Activated CD4-positive, CD25-positive, alpha-beta regulatory T cell treated with anti-CD3 and anti-CD28 coated beads, Interleukin-2, amount 50 U/mL, for 24 hours (primary cell): ENCODE measurements around the gene CNPY3.

Source experiments
- ATAC-seq, 2 donors: fragments of 150-1000 bp; cut with Tn5 transposase; one replicate each; pipeline ENCODE4 v1.10.0; 2021; ENCODE audit warnings: mild to moderate bottlenecking in 1 of 2, moderate library complexity in 1 of 2

Gene CNPY3

DNA sequence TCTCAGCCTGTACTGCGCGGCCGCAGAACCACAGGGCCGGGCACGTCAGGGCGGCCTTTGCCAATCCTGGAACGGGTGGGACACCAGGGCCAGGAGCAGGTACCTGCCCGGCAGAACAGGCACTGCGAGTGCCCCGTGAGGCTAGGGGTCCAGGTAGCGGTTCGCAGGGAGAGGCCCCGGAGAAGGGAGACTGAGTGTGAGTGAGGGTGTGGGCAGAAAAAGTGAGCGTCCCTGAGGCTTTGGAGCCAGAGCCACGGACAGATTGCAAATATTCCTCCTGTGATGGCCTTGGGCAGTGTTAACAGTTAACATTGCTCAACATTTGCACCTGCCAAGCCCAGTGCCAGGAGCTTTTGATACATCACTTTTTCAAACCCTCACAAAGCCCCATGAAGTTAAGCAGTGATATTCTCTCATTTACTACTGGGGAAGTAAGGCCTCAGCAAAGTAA, 31.8 kb downstream of the CNPY3 start:
- ATAC-seq: no peak

DNA sequence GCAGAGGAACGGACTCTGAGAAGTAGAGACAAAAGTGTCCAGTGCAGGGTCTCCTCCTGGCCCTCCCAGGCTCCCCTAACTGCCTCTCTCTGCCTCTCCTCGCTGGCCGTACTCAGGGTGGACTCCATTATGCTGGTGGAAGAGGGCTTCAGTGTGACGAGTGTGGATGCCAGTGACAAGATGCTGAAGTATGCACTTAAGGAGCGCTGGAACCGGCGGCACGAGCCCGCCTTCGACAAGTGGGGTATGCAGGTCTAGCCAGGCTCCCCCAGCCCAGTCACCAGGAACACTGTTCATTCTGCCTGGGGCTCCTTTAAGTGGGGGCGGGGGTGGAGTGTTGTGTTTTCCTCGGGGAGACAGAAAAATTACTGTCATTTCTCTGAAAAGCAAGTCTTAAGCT, 32.8 kb downstream of the CNPY3 start:
- no peak for ATAC-seq

DNA sequence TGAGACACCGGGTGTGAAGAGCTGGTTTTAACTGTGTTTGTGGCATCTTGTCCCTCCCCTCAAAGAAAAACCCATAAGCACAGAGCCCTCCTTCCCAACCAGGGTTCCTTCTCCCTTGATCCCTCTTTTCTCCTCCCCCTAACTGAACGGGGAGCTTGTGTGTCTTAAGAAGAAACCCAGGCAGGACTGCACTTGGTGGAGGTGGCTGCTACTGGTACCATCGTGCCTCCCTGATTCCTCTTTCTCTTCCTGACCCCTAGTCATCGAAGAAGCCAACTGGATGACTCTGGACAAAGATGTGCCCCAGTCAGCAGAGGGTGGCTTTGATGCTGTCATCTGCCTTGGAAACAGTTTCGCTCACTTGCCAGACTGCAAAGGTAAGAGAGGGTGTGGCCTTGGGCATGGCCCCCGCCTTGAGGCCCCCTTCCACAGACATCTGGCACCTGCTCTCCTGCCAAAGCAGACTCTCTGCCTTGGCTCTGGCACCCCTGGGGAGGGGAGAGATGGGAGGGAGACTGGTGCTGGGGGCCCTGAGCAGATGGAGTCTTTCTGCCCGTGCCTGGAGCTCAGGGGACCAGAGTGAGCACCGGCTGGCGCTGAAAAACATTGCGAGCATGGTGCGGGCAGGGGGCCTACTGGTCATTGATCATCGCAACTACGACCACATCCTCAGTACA, 33.4 kb downstream of the CNPY3 start:
- ATAC-seq: no peak

DNA sequence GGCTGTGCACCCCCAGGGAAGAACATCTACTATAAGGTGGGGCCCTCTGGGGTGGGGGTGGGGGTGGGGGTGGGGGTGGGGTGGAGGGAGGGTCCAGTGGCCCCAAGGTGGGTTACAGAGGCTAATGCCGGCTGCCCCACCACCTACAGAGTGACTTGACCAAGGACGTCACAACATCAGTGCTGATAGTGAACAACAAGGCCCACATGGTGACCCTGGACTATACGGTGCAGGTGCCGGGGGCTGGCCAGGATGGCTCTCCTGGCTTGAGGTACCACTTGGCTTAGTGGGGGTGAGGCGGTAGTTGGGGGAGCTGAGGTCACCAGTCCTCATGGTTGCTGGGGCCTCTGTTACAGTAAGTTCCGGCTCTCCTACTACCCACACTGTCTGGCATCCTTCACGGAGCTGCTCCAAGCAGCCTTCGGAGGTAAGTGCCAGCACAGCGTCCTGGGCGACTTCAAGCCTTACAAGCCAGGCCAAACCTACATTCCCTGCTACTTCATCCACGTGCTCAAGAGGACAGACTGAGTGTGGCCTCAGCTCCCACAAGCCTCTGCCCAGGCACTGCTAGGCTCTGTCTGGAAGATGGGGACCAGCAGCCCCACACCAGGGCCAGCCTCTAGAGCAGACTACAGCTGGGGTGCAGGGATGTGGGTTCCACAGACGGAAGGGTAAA, 34.0 kb downstream of the CNPY3 start:
- ATAC-seq: no peak

DNA sequence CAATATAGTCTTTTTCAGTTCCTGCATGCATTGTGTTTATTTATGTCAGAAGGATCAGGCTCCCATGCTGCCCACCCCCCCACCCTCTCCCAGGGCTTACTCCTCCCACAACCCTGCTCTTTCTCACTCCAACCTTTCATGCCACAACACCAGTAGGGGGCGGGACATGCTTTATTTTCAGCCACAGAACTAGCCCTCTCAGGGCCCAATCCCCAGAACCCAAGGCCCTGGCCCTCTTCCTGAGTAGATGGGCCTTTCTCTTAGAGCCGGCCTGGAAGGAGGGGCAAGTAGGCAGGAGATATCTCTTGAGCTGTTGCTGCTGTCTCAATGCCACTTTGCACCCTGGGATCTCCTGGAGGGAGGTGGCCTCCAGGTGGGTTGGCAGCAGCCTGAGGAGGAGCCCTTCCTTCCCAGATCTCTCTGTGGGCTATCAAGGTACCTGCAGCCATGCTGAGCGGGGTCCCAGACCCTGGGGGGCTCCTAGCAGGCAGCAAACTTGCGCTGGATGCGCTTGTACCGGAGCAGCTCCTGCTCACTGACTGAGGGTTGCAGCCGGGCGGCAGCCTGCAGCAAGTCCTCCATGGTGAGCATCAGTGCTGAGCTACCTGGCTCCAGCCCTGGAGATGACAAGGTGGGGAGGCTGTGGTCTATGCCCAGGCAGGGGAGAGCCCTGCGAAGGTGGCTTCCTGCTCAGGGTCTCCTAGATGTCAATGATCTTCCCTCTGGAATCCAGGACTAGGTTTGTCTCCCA, 34.8 kb downstream of the CNPY3 start:
- peak; percentile 30 to 46 for ATAC-seq

DNA sequence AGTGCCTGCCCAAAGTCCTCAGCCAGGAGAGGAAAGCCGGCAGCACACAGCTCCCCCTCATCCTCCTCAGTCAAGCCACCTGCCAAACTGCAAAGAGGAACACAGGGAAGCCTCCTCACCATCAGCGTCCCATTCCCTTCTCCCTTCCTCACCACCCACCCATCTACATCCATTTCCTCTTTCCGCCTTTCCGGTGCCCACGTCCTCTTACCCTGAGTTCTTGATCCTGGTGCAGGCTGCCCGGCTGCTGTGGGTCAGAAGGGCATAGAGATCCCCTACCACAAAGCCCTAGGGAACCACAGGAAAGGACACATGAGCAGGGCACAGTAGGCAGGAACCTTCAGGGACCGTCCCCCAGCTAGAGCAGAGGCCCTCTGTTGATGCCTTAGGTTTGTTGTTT, 37.3 kb downstream of the CNPY3 start:
- ATAC-seq: no peak

DNA sequence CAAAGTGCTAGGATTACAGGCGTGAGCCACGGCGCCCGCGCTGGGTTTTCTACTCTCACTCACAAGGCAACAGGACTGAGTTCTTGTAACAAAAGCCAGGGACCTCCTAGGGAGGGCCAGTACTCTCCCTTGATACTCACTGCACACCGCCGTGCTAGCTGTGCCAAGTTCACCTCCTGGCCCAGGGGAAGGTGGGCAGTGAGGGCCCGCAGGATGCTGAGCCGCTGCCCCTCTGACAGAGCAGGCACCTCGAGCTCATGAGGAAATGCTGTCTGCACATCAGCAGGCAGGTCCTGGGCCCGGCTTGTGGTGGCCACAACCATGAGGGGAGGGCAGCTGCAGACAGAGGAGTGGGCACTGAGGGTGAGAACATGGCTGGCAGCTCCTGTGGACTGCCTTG, 37.9 kb downstream of the CNPY3 start:
- no peak for ATAC-seq

DNA sequence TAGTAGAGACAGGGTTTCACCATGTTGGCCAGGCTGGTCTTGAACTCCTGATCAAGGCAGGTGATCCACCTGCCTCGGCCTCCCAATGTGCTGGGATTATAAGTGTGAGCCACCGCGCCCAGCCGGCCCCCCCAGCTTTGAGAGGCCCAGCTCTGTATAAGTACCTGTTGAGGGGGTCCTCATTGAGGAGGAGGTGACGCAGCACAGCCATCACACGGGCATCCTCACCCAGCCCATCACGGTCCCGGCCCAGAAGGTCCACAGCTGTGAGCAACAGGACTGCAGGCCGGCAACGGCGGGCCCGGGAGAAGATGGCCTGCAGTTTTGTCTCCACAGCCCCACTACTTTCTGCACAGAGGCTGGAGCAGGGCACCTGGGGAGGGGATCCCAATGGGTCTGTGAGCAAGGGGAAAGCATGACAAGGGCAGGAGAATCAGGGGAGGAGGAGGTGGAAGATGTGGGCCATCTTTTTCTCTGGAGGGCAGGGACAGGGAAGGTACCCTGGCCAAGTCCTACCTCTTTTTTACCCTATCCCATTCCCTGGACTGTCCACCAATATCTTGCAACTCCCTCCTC, 38.9 kb downstream of the CNPY3 start:
- no peak for ATAC-seq

DNA sequence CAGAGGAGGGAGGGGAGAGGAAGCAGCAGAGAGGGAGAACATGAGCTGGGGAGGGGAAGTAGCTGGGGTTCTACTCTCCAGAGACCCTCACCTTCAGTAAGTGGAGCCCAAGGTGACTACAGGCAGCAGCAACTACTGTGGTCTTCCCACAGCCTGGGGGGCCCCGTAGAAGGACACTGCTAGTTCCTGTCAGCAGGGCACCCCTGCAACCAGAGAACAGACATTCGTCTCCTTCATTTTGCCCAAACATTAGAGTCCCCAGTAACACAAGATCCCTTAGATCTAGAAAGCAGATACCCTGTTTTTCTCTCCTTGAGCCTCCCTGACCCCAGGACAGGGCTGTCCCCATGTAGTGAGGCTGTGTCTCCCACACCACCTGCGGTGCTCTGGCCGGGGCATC, 39.5 kb downstream of the CNPY3 start:
- ATAC-seq: no peak

DNA sequence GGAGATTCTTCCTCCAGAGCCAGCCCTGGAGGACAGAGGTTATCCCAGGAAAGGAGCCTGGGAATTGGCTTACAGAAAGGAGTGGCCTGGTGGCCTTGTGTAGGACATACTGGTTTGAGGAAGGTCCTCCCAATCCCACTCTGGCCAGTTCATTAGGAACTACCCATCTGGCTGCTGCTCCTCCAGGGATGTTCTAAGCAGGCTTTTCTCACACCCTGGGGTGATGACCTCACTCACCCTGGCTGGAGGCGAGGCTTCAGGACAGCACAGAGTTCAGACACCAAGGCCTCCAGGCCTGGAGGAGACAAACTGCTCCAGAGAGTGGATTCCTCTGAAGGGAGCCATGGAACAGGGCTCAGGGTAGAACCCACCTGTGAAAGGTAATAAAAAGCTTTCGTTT, 40.2 kb downstream of the CNPY3 start:
- no peak for ATAC-seq

DNA sequence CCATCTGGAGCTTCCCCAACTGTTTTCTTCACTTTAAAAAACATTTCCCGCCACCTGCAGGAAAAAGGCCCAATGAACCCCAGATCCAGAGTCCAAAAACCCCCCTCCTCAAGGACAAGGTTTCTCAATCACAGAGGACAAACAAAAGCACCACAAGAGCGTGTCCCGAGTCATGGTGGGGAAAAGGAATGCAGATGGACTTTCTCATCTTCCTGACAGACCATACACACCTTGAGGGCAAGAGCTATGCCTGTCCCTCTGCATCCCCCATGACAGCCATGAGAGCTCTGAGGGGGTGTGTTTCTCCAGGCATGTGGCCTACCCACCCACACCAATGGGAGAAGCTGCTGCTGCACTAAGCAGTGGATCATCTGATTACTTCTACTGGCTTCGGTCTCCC, 40.7 kb downstream of the CNPY3 start:
- ATAC-seq: no peak

DNA sequence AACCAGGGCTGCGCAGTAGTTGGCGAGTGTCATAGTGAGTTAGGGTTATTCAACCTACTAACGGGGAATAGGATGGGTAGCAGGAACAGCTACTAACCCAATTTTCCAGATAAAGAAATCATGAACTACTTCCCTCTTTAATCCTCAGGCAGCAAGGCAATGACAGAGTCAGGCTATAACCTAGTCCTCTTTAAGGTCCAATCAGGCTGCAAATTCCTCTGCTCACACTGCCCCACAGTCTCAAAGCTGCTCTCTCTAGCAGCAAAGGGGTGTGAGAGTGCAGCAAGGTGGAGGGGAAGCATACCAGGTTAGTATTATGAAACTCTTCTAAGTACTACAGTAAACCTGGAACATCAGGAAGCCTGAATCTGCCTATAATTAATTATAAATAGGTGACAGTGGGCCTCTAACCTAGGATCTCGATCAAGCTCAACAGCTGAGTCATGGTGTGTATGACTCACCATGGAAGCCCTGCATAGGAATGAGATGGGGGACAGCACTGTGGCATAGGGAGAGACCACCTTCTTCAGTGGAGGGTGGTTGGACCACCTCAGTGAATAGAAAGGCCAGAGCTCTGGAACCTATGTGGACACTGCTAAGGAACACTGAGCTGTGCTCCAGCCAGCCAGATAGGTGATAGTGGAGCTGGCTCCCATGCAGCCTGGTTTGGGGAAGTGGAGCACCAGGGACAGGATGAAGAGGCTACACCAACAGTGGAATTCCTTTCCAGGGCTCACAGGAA, 41.8 kb downstream of the CNPY3 start:
- ATAC-seq: peak; percentile 62 to 67

DNA sequence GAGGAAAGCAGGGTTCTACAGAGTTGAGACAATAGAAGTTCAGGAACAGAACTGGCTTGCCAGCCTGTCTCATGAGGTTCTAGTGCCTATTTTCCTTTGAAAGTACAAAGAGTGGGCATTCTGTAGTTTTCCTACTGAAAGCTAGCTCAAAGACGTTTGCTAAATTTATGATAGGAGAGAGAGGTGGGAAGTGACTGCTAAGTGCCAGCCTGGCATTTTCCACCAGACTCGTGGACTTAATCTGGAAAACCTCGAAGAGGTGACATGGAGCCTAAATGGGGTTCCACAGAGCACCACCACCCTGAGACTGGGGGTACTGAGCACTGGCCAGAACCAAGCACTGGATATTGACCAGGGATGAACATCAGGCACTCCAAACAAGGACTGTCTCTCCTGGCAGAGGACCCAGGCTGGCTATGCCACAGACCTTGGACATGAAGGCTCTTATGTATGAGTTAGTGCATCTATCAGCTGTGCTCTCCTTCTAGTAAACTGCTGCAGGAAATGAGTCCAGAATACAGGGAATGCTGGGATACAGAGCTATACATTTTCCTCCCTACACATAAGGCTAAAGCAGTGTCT, 42.6 kb downstream of the CNPY3 start:
- no peak for ATAC-seq

DNA sequence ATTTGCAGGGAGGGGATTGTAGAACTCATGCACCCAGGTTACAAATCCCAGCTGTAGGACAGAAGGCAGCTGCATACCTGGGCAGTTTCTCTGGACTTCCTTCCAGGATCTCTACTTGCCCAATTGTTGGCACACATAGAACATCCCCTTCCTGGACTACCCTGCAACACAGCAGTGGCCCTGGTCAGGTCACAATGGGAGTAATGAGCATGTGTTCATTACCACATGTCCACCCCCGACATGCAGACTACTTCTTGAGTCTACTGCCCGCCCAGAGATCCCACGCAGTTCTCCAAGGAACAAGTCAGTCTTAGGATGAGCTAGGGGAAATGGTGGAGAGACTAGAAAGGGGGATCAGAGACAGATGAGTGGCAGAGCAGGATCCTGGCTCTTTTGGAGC, 44.6 kb downstream of the CNPY3 start:
- ATAC-seq: no peak

DNA sequence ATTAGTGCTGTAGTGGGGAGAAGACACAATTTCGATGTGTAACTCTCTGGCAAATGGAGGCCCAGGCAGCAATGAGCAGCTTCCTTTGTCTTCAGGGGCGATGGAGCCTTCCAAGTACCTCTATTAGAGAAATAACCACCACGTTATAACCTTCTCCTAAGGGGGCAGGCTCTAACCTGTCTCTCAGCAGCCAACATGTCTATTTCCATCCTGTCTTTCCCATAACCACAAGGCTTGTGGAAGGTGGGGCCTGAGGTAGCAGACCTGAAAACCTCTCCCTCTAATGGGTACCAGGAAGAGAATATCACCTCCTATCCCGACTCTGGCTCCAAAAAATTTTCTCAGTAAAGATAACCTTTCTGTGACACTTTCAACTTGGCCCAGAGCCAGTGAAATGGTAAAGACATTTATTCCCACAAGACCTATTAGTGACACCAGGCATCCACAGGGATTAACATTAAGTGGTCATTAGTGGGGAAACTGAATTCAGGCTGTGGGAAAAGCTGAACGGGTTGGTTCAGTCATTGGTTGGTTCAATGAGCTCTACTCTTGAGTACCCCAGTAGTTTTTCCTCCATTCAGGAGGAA, 45.7 kb downstream of the CNPY3 start:
- no peak for ATAC-seq

DNA sequence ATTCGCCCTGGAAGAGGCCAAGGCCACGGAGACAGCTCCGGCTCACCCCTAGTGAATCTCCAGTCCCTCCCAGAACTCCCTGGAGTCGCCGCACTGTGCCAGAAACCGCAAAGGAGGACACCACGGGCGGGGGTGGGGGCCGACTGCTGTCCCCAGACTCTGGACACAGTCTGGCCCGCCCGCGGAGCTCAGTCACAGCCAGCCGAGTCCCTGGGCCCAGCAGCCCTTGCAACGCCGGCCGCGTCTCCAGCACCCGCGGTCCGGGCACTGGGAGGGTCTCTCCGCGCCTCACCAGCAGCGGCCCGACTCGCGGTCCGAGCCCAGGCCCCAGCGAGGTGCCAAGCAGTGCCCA, 49.2 kb downstream of the CNPY3 start:
- ATAC-seq: peak in 1 of 2 donors; percentile 1

DNA sequence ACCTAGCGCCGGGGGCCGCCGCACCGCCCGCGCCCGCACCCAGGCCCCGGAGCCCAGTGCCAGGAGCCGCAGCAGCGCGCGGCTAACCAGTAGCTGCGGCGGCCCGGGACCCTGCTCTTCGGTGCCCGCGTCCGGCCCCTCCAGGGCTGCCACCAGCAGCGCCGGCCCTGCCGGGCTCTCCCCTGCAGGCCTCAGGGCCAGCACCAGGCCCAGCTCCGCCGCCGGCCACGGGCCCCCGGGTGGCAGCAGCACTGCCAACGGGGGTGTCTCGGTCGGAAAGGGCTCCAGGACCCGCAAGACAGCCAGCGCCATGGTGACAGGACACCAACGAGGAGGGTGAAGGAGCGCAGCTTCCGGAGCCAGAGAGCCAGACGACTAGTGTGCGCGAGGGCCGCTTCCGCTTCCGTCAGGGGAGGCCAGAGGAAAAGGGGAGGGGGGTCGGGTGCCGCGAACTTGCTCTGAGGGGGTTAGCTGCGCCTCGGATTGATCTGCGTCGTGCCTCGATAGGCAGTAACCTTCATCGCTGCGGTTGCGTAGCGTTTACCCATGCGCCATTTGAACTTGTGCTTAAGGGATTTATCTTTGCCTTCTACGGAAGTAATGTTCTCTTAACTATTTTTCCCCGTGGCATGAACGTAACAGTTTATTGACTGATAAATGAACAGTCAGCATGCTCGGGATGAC, 49.7 kb downstream of the CNPY3 start, which contains the start of gene PEX6:
TSS of gene PEX6 (minus strand) at position 343 of the 684 bp plus-strand sequence. CDS start at position 312, 31 bp downstream.
- peak; percentile 93 to 94 for ATAC-seq

DNA sequence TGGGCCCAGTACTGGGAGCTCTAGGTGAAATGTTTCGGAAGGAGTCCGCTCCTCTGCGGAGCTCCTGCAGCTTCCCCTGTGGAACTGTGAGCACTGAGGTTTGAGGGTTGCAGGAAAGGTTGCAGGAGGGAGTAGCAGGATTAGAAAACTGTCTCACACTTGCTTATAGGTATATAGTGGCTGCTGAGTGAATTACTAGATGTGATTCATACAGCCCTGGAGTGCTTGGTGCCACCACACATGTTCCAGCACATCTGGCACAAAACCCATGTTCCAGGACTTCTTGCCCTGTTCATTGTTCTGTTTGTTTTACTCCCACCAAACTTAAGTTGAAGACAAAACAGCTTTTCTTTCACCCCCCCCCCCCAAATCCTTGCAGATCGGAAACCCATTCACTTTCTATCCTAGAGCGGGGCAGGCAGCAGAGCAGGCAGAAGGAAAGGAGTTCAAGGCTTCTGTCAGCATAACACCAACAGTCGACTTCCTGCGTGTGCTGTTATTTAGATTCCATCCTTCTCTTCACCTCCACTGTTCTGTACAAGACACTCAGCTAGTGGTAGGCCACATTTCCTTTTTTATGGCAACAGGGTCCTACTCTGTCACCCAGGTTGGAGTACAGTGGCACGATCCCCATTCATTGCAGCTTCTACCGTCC, 50.4 kb downstream of the CNPY3 start:
- ATAC-seq: peak; percentile 31 to 35

DNA sequence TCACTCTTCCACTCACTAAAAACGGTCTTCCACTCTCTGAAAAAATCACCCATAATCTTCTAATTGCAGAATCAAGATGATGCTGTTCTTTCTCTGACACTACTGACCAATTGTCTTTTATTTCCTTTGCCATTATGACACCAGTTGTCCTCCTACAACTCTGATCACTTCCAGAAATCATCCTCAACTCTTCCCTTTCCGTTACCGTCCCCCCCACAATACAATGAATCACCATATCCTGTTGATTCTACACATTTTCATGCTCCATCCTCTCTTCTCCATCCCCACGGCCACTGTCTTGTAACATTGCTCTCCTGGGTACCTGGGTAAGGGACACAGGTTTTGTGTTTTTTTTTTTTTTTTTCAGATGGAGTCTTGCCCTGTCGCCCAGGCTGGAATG, 52.6 kb downstream of the CNPY3 start:
- no peak for ATAC-seq

DNA sequence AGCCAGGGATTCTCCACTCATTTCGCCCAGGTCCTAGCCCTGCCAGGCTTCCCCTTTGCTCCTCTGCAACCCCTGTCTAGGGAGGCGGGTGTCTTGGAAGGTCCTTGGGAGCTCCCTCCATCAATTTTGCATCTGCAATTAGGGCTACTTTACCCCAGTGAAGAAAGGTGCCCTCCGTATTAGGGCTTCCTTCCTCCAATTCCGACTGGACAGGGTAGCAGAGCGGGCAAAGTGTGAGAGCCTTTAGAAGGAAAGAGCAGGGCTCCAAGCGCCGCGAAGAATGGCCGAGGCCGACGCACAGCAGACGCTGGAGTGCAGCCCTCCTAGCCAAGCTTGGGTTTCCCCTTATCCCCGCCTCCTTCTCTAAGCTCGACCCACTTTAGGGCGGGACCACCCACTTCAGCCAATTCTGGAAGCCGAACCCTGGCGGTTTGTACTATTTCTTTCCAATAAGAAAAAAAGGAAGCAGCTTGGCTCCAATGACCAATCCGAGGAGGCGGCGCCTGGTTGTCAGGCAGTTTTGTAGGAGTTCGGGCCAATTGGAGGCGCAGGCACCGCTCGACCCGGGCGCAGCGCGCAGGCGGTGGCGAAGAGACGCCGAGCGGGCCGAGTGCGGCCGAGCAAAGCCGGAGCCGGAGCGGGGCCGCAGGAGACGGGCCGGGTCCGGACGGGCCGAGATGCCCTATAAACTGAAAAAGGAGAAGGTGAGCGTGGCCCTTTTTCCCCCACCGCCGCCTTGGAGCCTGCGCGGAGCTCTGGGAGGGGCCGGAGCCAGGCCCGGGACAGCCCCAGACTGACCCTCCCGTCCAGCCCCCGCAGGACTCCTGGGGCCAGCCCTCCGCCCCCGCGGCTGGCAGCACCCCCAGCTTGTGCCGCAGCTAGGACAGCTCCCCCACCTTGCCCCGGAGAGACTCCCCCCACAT, 55.0 kb downstream of the CNPY3 start, which contains the start of gene PPP2R5D:
TSS of gene PPP2R5D (plus strand) at position 570 of the 923 bp plus-strand sequence. CDS start at position 678, 108 bp downstream.
- ATAC-seq: peak; percentile 91 to 94
